ENCODE data around the gene ZNF48. TPM values are rescaled to one million over a fixed set of nuclear protein-coding genes. Genes with fewer than 3 reads are reported as not detected.
A peak's percentile ranks its signal among the peaks of the same experiment; 100 is the strongest.

ZNF48 gene
- polyA plus RNA-seq, 1 of the 3 experiments (the other 2 are of a cell fraction), result 8.8 TPM

DNA sequence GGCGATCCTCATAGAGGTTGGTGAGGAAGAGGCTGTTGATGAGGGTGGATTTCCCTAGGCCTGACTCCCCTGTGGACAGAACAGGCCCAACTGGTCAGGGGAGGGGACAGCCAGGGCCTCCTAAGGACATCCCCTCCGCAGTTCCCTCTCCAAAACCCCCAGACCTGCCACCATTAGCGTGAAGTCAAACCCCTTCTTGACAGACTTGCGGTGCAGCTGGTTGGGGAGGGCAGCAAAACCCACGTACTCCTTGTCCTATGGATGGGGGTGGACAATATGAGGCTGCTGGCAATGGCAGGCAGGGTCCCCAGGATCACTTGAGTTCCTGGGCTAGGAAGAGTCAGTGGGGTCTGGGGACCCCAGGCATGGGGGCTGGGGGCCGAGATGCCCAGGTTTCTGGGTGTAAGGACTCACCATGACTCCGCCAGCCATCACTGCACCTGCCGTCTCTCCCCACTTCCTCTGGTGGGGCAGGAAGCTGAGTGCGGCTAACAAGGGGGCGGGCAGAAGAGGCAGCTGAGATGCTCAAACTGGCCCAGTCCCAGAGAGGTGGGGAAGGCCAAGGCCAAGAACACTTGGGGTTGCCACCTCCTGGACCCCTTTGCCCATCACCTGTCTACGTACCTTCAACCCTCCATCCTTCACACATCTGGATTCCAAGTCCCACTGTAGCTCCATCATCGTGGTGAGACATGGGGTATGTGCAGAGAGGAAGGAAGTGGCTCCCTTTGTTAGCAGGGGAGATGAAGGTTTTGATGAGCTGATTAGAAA lies 12.9 kb upstream of the ZNF48 start, which contains the start of gene SEPTIN1:
Gene SEPTIN1, minus strand, starts transcription at position 451 of the 771 bp plus-strand sequence. Its CDS starts 19 bp downstream, at position 432.
- Histone ChIP-seq H4K20me1 (ENCODE audit: insufficient read depth) (peaks cover 12% of the 10 kb centered on the region; the same call in 1 of the 2 replicates), H3K36me3 (replicated peaks in 1 of 2; ENCODE audit: control insufficient read depth in 1 of 2, insufficient read depth in 2 of 2, low read length in 1 of 2) (peaks cover 0 to 6% of the 10 kb centered on the region in 2 experiments), H3K9me3 (no peaks in the 10 kb centered on the region), H3K4me3 (ENCODE audit: low read depth in 2 of 2, low read length in 1 of 2) (no peak within 1 kb of the TSS), H2AFZ (ENCODE audit: low read depth) (no peak within 1 kb of the TSS), H3K79me2 (ENCODE audit: insufficient read depth) (peaks cover 15% of the 10 kb centered on the region; the same call in 1 of the 2 replicates), H3K9ac (no peak within 1 kb of the TSS), H3K27ac (ENCODE audit: low read depth in 2 of 2, low read length in 1 of 2) (no peak within 1 kb of the TSS), H3K4me1 (ENCODE audit: control insufficient read depth in 1 of 2, insufficient read depth in 2 of 2, low read depth in 1 of 2, low read length in 1 of 2) (peaks cover 2 to 6% of the 10 kb centered on the region in 2 experiments; a peak in 3 of 4 replicates), H3K4me2 (no peak within 1 kb of the TSS), H3F3A (replicated peaks; ENCODE audit: insufficient read depth) (peaks cover 16% of the 10 kb centered on the region), H3K9me2 (no peaks in the 10 kb centered on the region), H3K27me3 (ENCODE audit: insufficient read depth) (no peaks in the 10 kb centered on the region)
- no peak for DNase-seq
- TF ChIP-seq FOXJ3 (CRISPR knock-in tag; IDR thresholded peaks at IDR 0.05) (no peak), TCF12 (IDR thresholded peaks at IDR 0.05) (no peak), POLR2AphosphoS5 (IDR thresholded peaks at IDR 0.05; ENCODE audit: low read depth, low read length) (peak; percentile 28; the same call in 1 of the 2 replicates), RAD21 (IDR thresholded peaks at IDR 0.05; ENCODE audit: low read length) (no peak), PBX3 (IDR thresholded peaks at IDR 0.05) (no peak), TEAD4 (IDR thresholded peaks at IDR 0.05; ENCODE audit: borderline replicate concordance, insufficient read depth) (no peak), MAX (IDR thresholded peaks at IDR 0.05; ENCODE audit: low read depth) (no peak)
- TF ChIP-seq, protein P1, sequence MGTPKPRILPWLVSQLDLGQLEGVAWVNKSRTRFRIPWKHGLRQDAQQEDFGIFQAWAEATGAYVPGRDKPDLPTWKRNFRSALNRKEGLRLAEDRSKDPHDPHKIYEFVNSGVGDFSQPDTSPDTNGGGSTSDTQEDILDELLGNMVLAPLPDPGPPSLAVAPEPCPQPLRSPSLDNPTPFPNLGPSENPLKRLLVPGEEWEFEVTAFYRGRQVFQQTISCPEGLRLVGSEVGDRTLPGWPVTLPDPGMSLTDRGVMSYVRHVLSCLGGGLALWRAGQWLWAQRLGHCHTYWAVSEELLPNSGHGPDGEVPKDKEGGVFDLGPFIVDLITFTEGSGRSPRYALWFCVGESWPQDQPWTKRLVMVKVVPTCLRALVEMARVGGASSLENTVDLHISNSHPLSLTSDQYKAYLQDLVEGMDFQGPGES (IDR thresholded peaks at IDR 0.05; ENCODE audit: low read depth, low read length), result no peak
- CTCF ChIA-PET, result no interaction called here
- POLR2A ChIA-PET, result interaction anchor here (1.8 to 5.1 kb wide), 2 partner anchors 12 to 17 kb away, joined by 6 to 33 read pairs; partner anchors contain the start of gene ZNF48
- WGBS (ENCODE audit: low lambda C conversion rate), result 90% methylated on average over 8 of the region's 12 CpGs

GRCh38 chr16:30383521-30383920 lies 11.7 kb upstream of the ZNF48 start:
- Histone ChIP-seq H3K4me3 (ENCODE audit: low read depth in 2 of 2, low read length in 1 of 2) (no peak overlapping the region), H3K9me2 (no peaks in the 10 kb centered on the region), H3K27me3 (ENCODE audit: insufficient read depth) (no peaks in the 10 kb centered on the region), H3K4me1 (ENCODE audit: control insufficient read depth in 1 of 2, insufficient read depth in 2 of 2, low read depth in 1 of 2, low read length in 1 of 2) (peaks cover 0 to 4% of the 10 kb centered on the region in 2 experiments; a peak in 1 of 4 replicates), H2AFZ (ENCODE audit: low read depth) (no peak overlapping the region), H4K20me1 (ENCODE audit: insufficient read depth) (peaks cover 12% of the 10 kb centered on the region; the same call in 1 of the 2 replicates), H3K79me2 (ENCODE audit: insufficient read depth) (peaks cover 15% of the 10 kb centered on the region; the same call in 1 of the 2 replicates), H3K36me3 (replicated peaks in 1 of 2; ENCODE audit: control insufficient read depth in 1 of 2, insufficient read depth in 2 of 2, low read length in 1 of 2) (peaks cover 0 to 6% of the 10 kb centered on the region in 2 experiments), H3F3A (replicated peaks; ENCODE audit: insufficient read depth) (peaks cover 11% of the 10 kb centered on the region), H3K9ac (no peak overlapping the region), H3K27ac (ENCODE audit: low read depth in 2 of 2, low read length in 1 of 2) (no peak overlapping the region), H3K4me2 (no peak overlapping the region), H3K9me3 (no peaks in the 10 kb centered on the region)
- ChIA-PET POLR2A (interaction anchor here (0.6 to 5.1 kb wide), 3 partner anchors 11 to 16 kb away, joined by 4 to 33 read pairs (median 6); partner anchors contain the start of genes TBC1D10B and ZNF48), CTCF (interaction anchor here (1.6 kb wide), 1 partner anchor 12 kb away, joined by 7 read pairs; the partner anchor contains the start of gene ZNF48)
- DNase-seq, result no peak
- WGBS (ENCODE audit: low lambda C conversion rate), result 58% methylated on average over 2 of the region's 2 CpGs
- TF ChIP-seq GATA2 (CRISPR knock-in tag; IDR thresholded peaks at IDR 0.05) (no peak), MAX (IDR thresholded peaks at IDR 0.05; ENCODE audit: low read depth) (no peak), PBX3 (IDR thresholded peaks at IDR 0.05) (no peak), RCOR1 (IDR thresholded peaks at IDR 0.05; ENCODE audit: low read length) (no peak), FOXJ3 (CRISPR knock-in tag; IDR thresholded peaks at IDR 0.05) (no peak), USF2 (IDR thresholded peaks at IDR 0.05; ENCODE audit: borderline replicate concordance, low read depth, low read length) (no peak), EP300 (IDR thresholded peaks at IDR 0.05; ENCODE audit: borderline replicate concordance in 1 of 2, low read depth in 1 of 2, low read length in 1 of 2) (no peak)
- TF ChIP-seq, protein P2, sequence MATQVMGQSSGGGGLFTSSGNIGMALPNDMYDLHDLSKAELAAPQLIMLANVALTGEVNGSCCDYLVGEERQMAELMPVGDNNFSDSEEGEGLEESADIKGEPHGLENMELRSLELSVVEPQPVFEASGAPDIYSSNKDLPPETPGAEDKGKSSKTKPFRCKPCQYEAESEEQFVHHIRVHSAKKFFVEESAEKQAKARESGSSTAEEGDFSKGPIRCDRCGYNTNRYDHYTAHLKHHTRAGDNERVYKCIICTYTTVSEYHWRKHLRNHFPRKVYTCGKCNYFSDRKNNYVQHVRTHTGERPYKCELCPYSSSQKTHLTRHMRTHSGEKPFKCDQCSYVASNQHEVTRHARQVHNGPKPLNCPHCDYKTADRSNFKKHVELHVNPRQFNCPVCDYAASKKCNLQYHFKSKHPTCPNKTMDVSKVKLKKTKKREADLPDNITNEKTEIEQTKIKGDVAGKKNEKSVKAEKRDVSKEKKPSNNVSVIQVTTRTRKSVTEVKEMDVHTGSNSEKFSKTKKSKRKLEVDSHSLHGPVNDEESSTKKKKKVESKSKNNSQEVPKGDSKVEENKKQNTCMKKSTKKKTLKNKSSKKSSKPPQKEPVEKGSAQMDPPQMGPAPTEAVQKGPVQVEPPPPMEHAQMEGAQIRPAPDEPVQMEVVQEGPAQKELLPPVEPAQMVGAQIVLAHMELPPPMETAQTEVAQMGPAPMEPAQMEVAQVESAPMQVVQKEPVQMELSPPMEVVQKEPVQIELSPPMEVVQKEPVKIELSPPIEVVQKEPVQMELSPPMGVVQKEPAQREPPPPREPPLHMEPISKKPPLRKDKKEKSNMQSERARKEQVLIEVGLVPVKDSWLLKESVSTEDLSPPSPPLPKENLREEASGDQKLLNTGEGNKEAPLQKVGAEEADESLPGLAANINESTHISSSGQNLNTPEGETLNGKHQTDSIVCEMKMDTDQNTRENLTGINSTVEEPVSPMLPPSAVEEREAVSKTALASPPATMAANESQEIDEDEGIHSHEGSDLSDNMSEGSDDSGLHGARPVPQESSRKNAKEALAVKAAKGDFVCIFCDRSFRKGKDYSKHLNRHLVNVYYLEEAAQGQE (IDR thresholded peaks at IDR 0.05; ENCODE audit: low read depth, low read length), result no peak
- TF ChIP-seq, protein P3, sequence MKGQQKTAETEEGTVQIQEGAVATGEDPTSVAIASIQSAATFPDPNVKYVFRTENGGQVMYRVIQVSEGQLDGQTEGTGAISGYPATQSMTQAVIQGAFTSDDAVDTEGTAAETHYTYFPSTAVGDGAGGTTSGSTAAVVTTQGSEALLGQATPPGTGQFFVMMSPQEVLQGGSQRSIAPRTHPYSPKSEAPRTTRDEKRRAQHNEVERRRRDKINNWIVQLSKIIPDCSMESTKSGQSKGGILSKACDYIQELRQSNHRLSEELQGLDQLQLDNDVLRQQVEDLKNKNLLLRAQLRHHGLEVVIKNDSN (IDR thresholded peaks at IDR 0.05; ENCODE audit: borderline replicate concordance, low read depth), result no peak

All from SK-N-SH (cell line).